Gastrocnemius medialis (tissue), 4 donors: Measurements from ENCODE around the gene OXCT2.
"Not testable (repeated sequence)": the region's sequence is repeated elsewhere in the genome, so short reads cannot be mapped to it uniquely, and the experiment has no call there.

Source experiments
- POLR2A ChIP-seq, 2 donors: fragments of 450-650 bp; IDR thresholded peaks; one replicate each; pipeline ENCODE4 v1.6.1; 2017; ENCODE audit warnings: antibody characterized with exemption in 2 of 2, mild to moderate bottlenecking in 2 of 2, moderate library complexity in 2 of 2
- TF ChIP-seq, protein P1 (sequence below), 5 experiments: fragments of 450-650 bp in 3 of 5; fragments of 200-600 bp in 2 of 5; sonication (generic) in 2 of 5; IDR thresholded peaks in 4 of 5; conservative IDR thresholded peaks in 1 of 5; 1 replicate in 4 of 5; 2 replicates in 1 of 5; pipeline ENCODE4 v1.5.1; 2016 to 2019; ENCODE audit warnings: antibody characterized with exemption in 5 of 5, mild to moderate bottlenecking in 3 of 5, moderate library complexity in 3 of 5

DNA sequence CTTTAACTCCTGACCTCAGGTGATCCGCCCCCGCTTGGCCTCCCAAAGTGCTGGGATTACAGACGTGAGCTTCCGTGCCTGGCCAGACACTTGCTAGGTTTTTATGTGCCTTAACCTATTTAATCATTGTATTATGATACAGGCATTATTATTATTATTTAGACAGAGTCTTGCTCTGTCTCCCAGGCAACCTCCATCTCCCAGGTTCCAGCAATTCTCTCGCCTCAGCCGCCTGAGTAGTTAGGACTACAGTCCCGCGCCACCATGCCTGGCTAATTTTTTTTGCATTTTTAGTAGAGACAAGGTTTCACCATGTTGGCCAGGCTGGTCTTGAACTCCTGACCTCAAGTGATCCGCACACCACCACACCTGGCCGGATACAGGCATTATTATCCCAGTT, 11.5 kb upstream of the OXCT2 start:
- TF ChIP-seq, protein P1, sequence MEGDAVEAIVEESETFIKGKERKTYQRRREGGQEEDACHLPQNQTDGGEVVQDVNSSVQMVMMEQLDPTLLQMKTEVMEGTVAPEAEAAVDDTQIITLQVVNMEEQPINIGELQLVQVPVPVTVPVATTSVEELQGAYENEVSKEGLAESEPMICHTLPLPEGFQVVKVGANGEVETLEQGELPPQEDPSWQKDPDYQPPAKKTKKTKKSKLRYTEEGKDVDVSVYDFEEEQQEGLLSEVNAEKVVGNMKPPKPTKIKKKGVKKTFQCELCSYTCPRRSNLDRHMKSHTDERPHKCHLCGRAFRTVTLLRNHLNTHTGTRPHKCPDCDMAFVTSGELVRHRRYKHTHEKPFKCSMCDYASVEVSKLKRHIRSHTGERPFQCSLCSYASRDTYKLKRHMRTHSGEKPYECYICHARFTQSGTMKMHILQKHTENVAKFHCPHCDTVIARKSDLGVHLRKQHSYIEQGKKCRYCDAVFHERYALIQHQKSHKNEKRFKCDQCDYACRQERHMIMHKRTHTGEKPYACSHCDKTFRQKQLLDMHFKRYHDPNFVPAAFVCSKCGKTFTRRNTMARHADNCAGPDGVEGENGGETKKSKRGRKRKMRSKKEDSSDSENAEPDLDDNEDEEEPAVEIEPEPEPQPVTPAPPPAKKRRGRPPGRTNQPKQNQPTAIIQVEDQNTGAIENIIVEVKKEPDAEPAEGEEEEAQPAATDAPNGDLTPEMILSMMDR (IDR thresholded peaks at IDR 0.05 in 4 of 5, conservative IDR thresholded peaks at IDR 0.05 in 1 of 5), result not testable (repeated sequence)
- not testable (repeated sequence) for TF ChIP-seq POLR2A (IDR thresholded peaks at IDR 0.05)
